GM21619 (cell line): ENCODE results near the gene CCL25.

Experiments used
- ATAC-seq: cut with Tn5 transposase; IDR thresholded peaks from one replicate; pipeline ENCODE4 v1.9.1; 2021; ENCODE audit not compliant: unreplicated experiment

Gene CCL25

DNA sequence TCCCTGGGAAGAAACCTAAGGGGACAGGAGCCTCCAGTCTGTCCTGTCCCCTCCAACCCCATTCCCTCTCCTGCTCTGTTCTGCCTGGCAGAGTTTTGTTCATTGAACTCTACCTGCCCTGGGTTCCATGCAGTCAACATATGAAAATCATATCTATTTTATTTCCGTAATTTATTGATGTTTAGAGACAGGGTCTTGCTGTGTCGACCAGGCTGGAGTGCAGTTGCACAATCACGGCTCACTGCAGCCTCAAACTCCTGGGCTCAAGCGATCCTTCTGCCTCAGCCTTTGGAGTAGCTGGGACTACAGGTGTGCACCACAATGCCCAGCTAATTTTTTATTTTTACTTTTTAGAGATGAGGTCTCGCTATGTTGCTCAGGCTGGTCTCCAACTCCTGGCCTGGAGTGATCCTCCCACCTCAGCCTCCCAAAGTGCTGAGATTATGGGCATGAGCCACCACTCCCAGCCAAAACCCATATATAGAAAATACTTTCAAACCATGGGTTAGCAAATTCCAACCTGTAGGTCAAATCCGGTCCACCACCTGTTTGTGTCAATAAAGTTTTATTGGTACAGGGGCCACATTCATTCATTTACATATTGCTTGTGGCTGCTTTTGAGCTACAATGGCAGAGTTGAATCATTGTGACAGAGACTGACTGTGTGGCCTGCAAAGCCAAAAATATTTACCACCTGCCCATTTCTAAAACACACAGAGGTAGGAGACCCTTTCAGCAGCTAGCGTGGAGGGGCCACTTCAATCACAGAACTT lies 57.5 kb downstream of the CCL25 start:
- ATAC-seq, result no peak

DNA sequence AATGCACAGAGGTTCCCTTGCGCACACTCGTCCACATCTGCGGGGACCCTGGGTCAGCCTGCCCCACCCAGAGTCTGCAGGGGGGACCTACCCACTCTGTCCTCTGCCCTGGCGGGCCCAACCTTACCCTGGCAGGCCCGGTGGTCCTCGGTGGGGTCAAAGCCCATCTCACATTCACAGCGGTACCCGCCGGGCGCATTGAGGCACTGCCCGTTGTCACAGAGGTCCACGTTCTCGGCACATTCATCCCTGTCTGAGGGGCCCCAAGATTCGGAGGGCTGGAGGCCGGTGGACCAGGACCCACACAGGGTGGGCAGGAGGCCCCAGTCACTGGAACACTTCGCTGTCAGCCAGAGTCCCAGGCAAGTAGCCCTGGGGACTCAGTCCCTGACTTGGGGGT lies 58.4 kb downstream of the CCL25 start:
- no peak for ATAC-seq

DNA sequence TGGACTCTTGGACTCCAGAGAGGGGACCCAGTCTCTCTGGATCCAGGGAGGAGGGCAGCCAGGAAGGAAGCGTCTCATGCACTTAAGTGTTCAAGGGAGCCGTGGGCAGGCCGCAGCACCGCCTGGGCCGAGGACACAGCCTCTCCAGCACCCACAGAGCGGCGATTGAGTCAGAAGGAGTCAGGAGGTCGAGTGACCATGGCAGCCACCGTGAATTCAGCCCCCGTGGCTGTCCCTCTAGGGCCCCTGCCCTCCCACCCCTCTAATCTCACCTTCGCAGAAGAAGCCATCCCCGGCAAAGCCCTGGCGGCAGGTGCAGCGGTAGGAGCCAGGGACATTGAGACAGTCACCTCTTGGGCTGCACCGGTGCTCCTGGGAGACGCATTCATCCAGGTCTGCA lies 58.8 kb downstream of the CCL25 start:
- ATAC-seq, result no peak
